Stimulated activated CD4-positive, alpha-beta T cell treated with anti-CD3 and anti-CD28 coated beads, Interleukin-2, amount 100 ng/mL, for 4 hours (primary cell): Measurements from ENCODE around the gene WDR26.
"Not testable (repeated sequence)": the region's sequence is repeated elsewhere in the genome, so short reads cannot be mapped to it uniquely, and the experiment has no call there.

ENCODE experiments used
- DNase-seq: peaks from one replicate; pipeline ENCODE4 v3.0.0-alpha.2; 2020; ENCODE audit warnings: low read depth

WDR26 gene

DNA sequence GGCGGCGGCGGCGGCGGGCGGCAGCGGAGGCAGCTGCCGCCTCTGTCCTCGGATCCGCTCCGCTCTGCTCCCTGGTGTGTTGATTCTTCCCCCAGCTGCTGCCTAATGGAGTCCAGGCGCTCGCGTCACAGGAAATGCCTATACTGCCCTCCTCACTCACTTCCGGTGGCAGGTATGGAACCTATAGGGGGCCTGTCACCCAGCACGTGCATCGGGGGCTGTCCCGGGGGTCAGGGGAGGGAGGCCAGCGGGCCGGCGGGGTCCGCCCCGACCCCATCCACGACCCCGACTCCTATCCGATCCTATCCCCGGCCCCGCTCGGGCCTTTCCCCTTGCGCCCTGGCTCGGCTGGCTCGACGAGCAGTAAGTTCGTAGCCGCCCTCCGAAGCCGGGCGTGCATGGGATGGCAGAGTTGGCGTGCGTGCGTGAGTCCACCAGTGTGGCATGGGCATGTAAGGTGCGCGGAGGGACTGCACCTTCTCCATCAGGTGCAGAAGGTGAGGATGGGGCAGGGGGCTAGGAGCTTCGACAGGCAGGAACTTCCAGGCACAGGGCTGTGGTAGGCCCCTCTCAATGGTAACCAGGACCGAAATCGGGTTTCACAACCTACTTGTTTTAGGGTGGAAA is at the start of gene WDR26:
TSS of gene WDR26 (minus strand) at position 107 of the 627 bp plus-strand sequence.
- peak; percentile 76 for DNase-seq

- not testable (repeated sequence) for DNase-seq
Observed at GRCh38 chr1:224483206-224483605, 48.6 kb upstream of the WDR26 start.

GRCh38 chr1:224482619-224483018 is 48.0 kb upstream of the WDR26 start:
- DNase-seq, result no peak

- no peak for DNase-seq
Observed at GRCh38 chr1:224481601-224482000, 47.0 kb upstream of the WDR26 start.

- not testable (repeated sequence) for DNase-seq
Observed at GRCh38 chr1:224480888-224481459, 46.4 kb upstream of the WDR26 start.

DNA sequence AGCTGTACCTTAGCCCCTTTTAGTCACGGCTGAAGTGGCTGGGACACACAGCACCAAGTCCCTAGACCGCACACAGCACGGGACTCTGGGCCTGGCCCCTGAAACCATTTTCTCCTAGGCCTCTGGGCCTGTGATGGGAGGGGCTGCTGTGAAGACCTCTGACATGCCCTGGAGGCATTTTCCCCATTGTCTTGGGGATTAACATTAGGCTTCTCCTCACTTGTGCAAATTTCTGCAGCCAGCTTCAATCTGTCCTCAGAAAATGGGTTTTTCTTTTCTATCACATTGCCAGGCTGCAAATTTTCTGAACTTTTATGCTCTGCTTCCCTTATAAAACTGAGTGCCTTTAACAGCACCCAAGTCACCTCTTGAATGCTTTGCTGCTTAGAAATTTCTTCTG is 45.6 kb upstream of the WDR26 start:
- DNase-seq, result not testable (repeated sequence)

- DNase-seq, result no peak
Observed at GRCh38 chr1:224472806-224473205, 38.2 kb upstream of the WDR26 start.

GRCh38 chr1:224466154-224466553 is 31.6 kb upstream of the WDR26 start:
- DNase-seq, result no peak

GRCh38 chr1:224459966-224460365 is 25.4 kb upstream of the WDR26 start:
- no peak for DNase-seq

- DNase-seq, result no peak
Observed at GRCh38 chr1:224458996-224459395, 24.4 kb upstream of the WDR26 start.

GRCh38 chr1:224458296-224458695 is 23.7 kb upstream of the WDR26 start:
- DNase-seq, result no peak

DNA sequence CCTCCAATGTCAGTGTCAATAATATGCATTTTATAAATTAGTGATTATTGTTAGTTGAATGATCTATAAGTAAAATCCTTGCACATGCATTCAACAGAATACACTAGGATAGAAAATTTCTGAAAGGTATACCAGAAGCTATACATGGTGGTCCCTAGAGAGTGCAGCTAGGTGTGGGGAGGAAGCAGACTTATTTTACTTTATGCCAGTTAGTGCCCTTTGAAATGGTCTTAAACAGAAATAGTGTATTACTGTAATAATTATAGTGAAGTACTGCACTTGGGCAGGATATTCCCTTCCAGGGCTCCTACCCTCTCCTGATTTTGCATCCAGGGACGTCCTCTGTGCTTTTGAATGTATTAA is 23.2 kb upstream of the WDR26 start:
- DNase-seq, result no peak

GRCh38 chr1:224456637-224456953 is 22.0 kb upstream of the WDR26 start:
- DNase-seq, result no peak

DNA sequence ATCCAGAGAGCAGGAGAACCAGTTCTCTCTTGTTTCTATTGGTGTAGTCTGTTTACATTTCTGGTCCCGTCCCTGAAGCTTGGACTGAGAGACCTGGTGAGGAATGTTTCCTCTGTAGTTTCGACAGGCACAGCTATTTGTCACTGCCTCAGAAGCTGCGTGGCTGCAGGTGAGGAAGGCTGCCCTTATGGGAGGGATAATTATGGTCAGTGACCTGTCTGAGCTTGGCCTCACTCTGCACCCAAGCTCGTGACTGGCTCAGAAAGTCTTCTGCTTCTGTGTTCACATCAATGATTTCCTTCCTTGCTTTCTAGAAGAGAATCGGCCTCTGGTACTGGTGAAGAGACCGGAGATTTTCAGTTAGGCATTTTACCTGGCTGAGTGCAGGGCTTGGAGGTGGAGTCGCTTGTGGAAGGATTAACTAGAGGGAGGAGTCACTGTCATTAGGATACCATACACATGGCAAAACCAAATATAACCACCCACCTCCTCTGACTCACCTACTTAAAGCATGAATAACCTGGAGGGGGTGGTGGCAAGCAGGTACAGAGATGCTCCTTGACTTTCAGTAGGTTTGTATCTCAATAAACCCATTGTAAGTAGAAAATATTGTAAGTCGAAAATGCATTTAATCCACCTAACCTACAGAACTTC is 19.9 kb upstream of the WDR26 start:
- DNase-seq, result no peak

DNA sequence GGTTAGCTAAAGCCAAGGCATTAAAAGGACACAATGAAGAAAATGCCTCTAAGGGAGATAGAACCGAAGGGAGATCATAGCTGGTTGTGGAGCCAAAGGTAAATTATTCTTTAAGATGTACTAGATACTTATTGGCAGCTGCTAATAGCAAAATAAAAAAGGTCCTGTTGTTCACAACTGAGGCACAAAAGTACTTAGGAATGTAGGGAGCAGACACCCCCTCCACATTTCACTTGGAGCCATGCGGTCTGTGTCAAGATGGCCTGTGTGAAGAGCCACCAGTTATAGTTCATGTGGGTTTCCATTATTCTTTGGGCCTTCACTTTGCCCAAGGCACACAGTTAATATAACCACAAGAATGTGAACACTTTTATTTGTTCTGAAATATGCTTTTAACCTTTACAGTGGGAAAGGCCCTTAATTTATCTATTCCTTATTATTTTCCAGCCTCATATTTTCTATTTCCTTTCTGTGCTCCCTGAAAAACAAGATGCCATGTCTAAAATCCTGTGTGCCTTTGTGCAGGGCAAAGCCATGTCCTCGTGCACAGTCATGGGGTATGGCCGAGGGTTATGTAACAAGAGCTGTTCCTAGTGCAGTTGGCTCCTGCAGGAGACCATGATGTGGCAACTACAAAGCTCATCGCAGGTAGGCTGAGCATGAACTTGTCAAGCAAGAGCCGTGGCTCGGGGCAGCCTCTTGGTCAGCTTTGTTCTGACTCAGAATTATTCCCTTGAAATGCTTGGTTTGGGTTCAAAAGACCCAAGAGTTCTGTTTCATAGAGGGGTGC is 16.2 kb upstream of the WDR26 start:
- DNase-seq, result no peak

DNA sequence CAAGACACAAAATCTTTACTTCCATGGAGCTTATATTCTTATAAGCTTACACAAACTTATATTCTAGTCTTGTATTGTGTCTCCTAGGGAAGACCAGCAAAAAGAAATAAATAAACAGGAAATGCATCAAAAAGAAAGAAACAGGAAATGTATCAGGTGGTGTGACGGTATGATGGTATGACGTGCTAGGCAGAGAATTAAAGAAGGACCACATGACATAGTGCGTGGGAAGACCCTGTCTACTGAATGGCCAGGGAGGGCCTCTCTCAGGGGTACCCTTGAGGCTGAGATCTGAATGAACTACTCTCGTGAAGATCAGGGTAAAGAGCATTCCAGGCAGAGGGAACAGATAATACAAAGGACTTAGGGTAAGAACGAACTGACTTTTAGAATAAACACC is 15.6 kb upstream of the WDR26 start:
- DNase-seq, result no peak

GRCh38 chr1:224448453-224449017 is 13.9 kb upstream of the WDR26 start:
- DNase-seq, result no peak

GRCh38 chr1:224447971-224448370 is 13.4 kb upstream of the WDR26 start:
- no peak for DNase-seq

- no peak for DNase-seq
Observed at GRCh38 chr1:224447251-224447650, 12.7 kb upstream of the WDR26 start.

DNA sequence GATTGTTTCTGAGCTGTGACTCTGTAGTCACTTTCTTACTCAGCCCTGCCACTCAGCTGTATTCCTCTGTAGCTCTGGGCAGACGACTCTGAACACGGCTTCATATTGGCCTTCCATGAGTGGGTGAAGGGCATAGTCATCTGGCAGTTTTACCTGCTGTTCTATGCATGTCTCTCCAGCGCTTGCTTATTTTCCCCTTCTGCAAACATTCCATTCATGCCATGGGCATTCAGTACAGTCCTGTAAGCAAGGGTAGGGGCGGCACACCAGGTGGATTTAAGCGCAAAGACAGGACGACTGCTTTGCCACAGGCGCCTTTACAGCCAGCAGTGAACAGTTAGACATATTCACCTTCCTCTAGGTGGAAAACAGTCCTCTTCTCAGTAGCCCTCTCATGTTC is 4.4 kb upstream of the WDR26 start:
- no peak for DNase-seq

DNA sequence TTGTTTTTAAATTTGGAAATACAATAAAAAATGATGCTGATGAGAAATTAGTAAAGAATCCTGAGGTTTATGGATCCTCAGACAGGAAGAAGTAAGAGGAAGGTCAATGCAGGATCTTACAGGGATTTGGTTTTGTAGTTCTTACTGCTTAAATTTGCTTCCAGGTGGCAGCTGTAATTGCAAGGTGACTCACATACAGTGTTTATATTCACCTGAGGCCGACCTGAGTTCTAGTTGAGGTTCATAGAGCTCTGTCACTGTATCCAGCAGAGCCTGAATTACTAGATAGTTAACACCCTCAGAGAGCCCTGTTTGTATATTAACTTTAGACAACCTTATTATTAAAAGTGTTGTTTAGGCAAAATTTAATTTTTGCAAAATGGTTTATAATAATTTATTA is 1.4 kb upstream of the WDR26 start:
- no peak for DNase-seq

GRCh38 chr1:224435318-224435763 is 744 bp upstream of the WDR26 start:
- no peak for DNase-seq
